Endodermal cell (in vitro differentiated cells): ENCODE results near the gene NCLN. TPM values are rescaled to one million over a fixed set of nuclear protein-coding genes. Genes with fewer than 3 reads are reported as not detected.

ENCODE experiments used
- DNase-seq: peaks from one replicate; pipeline ENCODE4 v3.0.0-alpha.2; 2017
- H3K27ac ChIP-seq: 2 replicates; pipeline ENCODE4 v1.5.1; 2013; ENCODE audit warnings: mild to moderate bottlenecking, low read depth, low read length, moderate library complexity
- H3K27me3 ChIP-seq: 2 replicates; pipeline ENCODE4 v1.6.1; 2013; ENCODE audit warnings: mild to moderate bottlenecking, low read length, moderate library complexity; ENCODE audit not compliant: insufficient read depth, control insufficient read depth, poor library complexity, severe bottlenecking
- H3K36me3 ChIP-seq: 2 replicates; pipeline ENCODE4 v1.7.0; 2013; ENCODE audit warnings: mild to moderate bottlenecking, low read length, moderate library complexity; ENCODE audit not compliant: control insufficient read depth, insufficient read depth
- H3K4me1 ChIP-seq: one replicate; pipeline ENCODE4 v1.7.0; 2013; ENCODE audit warnings: low read length; ENCODE audit not compliant: control insufficient read depth, insufficient read depth
- H3K4me3 ChIP-seq: 2 replicates; pipeline ENCODE4 v1.5.1; 2013; ENCODE audit warnings: mild to moderate bottlenecking, low read length, moderate library complexity
- H3K9ac ChIP-seq: 2 replicates; pipeline ENCODE4 v1.6.1; 2013; ENCODE audit warnings: mild to moderate bottlenecking, low read length, moderate library complexity; ENCODE audit not compliant: poor library complexity, severe bottlenecking; ENCODE audit errors: extremely low read depth
- H3K9me3 ChIP-seq: 2 replicates; pipeline ENCODE4 v1.6.1; 2013; ENCODE audit warnings: mild to moderate bottlenecking, low read length, moderate library complexity; ENCODE audit not compliant: control insufficient read depth
- H3K27ac Mint-ChIP-seq: 2 replicates; pipeline ENCODE4 v1.8.0; 2020; ENCODE audit warnings: mixed read lengths
- H3K27me3 Mint-ChIP-seq: 2 replicates; pipeline ENCODE4 v1.8.0; 2021; ENCODE audit warnings: mild to moderate bottlenecking, mixed read lengths; ENCODE audit not compliant: insufficient read depth
- H3K36me3 Mint-ChIP-seq: 2 replicates; pipeline ENCODE4 v1.8.0; 2020; ENCODE audit warnings: low read depth, mixed read lengths
- H3K4me1 Mint-ChIP-seq: 2 replicates; pipeline ENCODE4 v1.8.0; 2020; ENCODE audit warnings: mixed read lengths
- H3K4me3 Mint-ChIP-seq: 2 replicates; pipeline ENCODE4 v1.8.0; 2020; ENCODE audit warnings: mild to moderate bottlenecking, moderate library complexity, mixed read lengths
- H3K9me3 Mint-ChIP-seq: 2 replicates; pipeline ENCODE4 v1.8.0; 2020; ENCODE audit warnings: mild to moderate bottlenecking, mixed read lengths
- WGBS, 2 experiments: methylation state at CpG; one replicate each; pipeline versions ENCODE4 v1.1.5 to v1.1.7; 2013; ENCODE audit warnings: missing lambda C conversion rate in 2 of 2, mixed read lengths in 1 of 2; ENCODE audit not compliant: insufficient coverage in 1 of 2, insufficient read length in 1 of 2; 5-methylcytosine and 5-hydroxymethylcytosine counted together
- total RNA-seq, 2 donors: library from RNA; stranded (reverse); fragmentation: NEBNext Ultra II Directional in 1 of 2; extraction: Animal tissue kit (Norgen Biotek cat#: 25700) in 1 of 2; gene quantifications; 2 replicates in 1 of 2; 3 replicates in 1 of 2; pipeline ENCODE4 v1.2.1, GENCODE V29; 2021
- TF ChIP-seq, protein P1 (sequence below): fragments of 200-600 bp; sonication (generic); conservative IDR thresholded peaks from 2 replicates; pipeline ENCODE4 v1.5.0; 2021; ENCODE audit warnings: antibody characterized with exemption, mild to moderate bottlenecking

NCLN gene
- total RNA-seq, 2 donors from 2014 or later = 80.6 to 91.2 TPM

DNA sequence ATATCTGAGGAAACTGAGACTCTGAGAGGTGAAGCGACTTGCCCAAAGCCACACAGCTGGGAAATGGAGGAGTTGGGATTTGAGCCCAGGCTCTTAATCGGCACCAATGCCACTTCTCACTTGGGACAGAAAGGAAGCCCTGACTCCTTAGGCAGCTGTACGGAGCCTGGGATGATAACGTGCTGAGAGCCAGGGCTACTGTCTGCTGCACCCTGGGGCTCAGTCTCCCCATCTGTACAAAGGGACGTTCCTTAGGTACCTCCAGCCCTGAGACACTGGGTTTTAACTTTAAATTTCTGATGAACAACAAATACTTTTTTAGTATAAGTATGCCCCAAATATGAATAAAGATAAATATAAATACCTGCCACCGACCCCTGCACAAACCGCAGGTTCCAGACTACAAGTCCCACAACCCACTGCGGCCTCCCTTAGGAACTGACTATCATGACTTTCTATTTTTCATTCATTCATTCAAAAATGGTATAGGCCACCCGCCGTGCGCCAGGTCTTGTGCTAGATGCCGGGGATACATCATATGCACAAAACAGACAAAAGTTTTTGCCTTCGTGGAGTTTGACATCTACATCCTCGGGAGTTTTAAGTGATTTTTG lies 776 bp upstream of the NCLN start:
- TF ChIP-seq, protein P1, sequence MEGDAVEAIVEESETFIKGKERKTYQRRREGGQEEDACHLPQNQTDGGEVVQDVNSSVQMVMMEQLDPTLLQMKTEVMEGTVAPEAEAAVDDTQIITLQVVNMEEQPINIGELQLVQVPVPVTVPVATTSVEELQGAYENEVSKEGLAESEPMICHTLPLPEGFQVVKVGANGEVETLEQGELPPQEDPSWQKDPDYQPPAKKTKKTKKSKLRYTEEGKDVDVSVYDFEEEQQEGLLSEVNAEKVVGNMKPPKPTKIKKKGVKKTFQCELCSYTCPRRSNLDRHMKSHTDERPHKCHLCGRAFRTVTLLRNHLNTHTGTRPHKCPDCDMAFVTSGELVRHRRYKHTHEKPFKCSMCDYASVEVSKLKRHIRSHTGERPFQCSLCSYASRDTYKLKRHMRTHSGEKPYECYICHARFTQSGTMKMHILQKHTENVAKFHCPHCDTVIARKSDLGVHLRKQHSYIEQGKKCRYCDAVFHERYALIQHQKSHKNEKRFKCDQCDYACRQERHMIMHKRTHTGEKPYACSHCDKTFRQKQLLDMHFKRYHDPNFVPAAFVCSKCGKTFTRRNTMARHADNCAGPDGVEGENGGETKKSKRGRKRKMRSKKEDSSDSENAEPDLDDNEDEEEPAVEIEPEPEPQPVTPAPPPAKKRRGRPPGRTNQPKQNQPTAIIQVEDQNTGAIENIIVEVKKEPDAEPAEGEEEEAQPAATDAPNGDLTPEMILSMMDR = no peak
- no peaks in the 10 kb centered on the region for H3K27me3 Mint-ChIP-seq
- peak overlapping the region; percentile 98 for H3K27ac Mint-ChIP-seq
- no peaks in the 10 kb centered on the region for H3K9me3 Mint-ChIP-seq
- no peaks in the 10 kb centered on the region for H3K9me3 ChIP-seq
- no peaks in the 10 kb centered on the region for H3K27me3 ChIP-seq
- peak overlapping the region; percentile 53 for H3K9ac ChIP-seq
- 22 to 40% methylated on average over 6 to 14 of the region's 14 CpGs for WGBS, 2 experiments
- H3K36me3 Mint-ChIP-seq = peaks cover 7% of the 10 kb centered on the region
- H3K36me3 ChIP-seq = peaks cover 10% of the 10 kb centered on the region
- no peaks in the 10 kb centered on the region for H3K4me1 ChIP-seq
- no peak for DNase-seq
- H3K4me3 Mint-ChIP-seq = peak overlapping the region; percentile 95
- peaks cover 7% of the 10 kb centered on the region for H3K4me1 Mint-ChIP-seq
- H3K4me3 ChIP-seq = peak overlapping the region; percentile 98
- peak overlapping the region; percentile 45 for H3K27ac ChIP-seq

DNA sequence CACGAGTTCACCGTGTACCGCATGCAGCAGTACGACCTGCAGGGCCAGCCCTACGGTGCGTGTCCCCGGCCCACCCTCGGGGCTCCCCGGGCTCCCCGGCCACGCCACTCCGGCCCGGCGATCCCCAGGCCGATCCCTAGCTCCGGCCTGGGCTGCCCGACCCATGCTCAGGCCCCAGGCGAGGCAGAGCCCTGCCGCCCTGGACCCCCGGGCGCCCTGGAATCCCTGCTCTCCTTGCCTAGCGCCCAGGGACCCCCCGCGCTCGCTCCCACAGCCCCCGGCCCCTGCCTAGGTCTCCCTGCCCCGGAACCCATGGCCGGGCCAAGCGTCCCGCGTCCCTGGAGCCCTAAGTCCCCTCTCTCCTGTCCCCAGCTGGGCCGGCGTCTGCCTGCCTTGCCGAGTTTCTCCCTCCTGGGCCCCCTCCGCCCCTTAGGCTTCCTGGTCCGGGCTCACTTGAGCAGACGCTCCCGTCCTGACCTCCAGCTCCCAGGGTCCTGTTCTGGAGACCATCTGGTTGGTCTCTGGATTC lies 494 bp downstream of the NCLN start:
- Histone ChIP-seq H3K36me3 (peaks cover 10% of the 10 kb centered on the region), H3K9me3 (no peaks in the 10 kb centered on the region), H3K27me3 (no peaks in the 10 kb centered on the region), H3K9ac (peak overlapping the region; percentile 78), H3K4me3 (peak overlapping the region; percentile 98), H3K27ac (no peak overlapping the region), H3K4me1 (no peaks in the 10 kb centered on the region)
- TF ChIP-seq, protein P1 = no peak
- 0% methylated on average over 18 to 38 of the region's 38 CpGs for WGBS, 2 experiments
- H3K27me3 Mint-ChIP-seq = no peaks in the 10 kb centered on the region
- H3K27ac Mint-ChIP-seq = peak overlapping the region; percentile 86
- H3K4me3 Mint-ChIP-seq = peak overlapping the region; percentile 95
- H3K9me3 Mint-ChIP-seq = no peaks in the 10 kb centered on the region
- H3K36me3 Mint-ChIP-seq = peaks cover 11% of the 10 kb centered on the region
- peak; percentile 66 for DNase-seq
- peaks cover 7% of the 10 kb centered on the region for H3K4me1 Mint-ChIP-seq

DNA sequence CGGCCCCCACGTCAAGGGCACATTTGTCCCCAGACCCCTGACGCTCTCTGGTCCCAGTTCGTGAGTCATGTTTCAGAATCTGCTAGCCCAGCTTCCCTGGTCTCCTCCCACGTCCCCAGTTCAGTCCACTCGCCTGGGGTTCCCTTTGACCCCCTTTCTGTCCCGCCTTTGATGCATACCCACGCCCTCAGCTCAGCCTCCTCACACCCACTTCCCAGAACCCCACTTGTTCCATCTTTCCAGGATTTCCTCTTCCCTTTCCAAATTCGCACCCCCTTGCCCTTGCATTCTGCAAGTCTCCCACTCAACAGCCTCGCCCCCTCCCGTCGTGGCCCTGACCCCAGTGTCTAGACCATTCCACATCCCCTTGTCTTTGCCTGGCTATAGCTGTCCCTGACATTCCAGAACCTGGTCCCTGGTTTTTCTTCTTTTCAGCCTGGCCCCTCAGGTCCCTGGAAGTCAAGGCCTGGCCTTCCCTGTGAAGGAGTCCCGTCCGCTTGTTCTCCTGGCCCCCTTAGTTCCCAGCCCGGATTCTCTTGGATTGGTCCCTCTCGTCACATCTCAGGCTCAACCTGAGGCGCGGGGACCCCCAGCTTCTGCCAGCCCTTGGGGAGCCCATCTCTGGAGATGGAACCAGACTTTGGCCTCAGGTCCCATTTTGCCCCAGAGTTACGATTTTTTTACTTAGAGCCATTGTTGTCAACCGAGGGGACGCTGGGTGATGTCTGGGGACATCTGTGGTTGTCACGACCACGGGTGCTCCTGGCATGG lies 1.3 kb downstream of the NCLN start:
- Mint-ChIP-seq H3K27me3 (no peaks in the 10 kb centered on the region), H3K36me3 (peaks cover 11% of the 10 kb centered on the region), H3K4me3 (peak overlapping the region; percentile 95), H3K9me3 (no peaks in the 10 kb centered on the region), H3K4me1 (peaks cover 7% of the 10 kb centered on the region), H3K27ac (peak overlapping the region; percentile 86)
- Histone ChIP-seq H3K4me3 (peak overlapping the region; percentile 98), H3K9me3 (no peaks in the 10 kb centered on the region), H3K36me3 (peaks cover 10% of the 10 kb centered on the region), H3K27me3 (no peaks in the 10 kb centered on the region), H3K27ac (no peak overlapping the region), H3K4me1 (no peaks in the 10 kb centered on the region), H3K9ac (peak overlapping the region; percentile 78)
- no peak for DNase-seq
- 70 to 78% methylated on average over 13 to 23 of the region's 23 CpGs for WGBS, 2 experiments
- TF ChIP-seq, protein P1 = no peak
